Neuronal stem cell (in vitro differentiated cells): ENCODE results near the gene TMTC2.

Experiments used
- DNase-seq: peaks from one replicate; pipeline ENCODE4 v3.0.0-alpha.2; 2013; ENCODE audit warnings: low spot score
- H2AFZ ChIP-seq: one replicate; pipeline ENCODE4 v1.6.1; 2013; ENCODE audit warnings: mild to moderate bottlenecking, low read length, inconsistent platforms
- H2AK5ac ChIP-seq: 2 replicates; pipeline ENCODE4 v1.6.1; 2013; ENCODE audit warnings: low read depth, mild to moderate bottlenecking, inconsistent platforms, low read length, moderate library complexity, mixed read lengths
- H2BK120ac ChIP-seq: 2 replicates; pipeline ENCODE4 v1.6.1; 2013; ENCODE audit warnings: low read depth, mild to moderate bottlenecking, inconsistent platforms, low read length, moderate library complexity, mixed read lengths
- H2BK12ac ChIP-seq: one replicate; pipeline ENCODE4 v1.6.1; 2013; ENCODE audit warnings: low read length, inconsistent platforms
- H2BK15ac ChIP-seq: 2 replicates; pipeline ENCODE4 v1.6.1; 2013; ENCODE audit warnings: mild to moderate bottlenecking, low read length, inconsistent platforms, mixed read lengths
- H2BK5ac ChIP-seq: one replicate; pipeline ENCODE4 v1.6.1; 2013; ENCODE audit warnings: inconsistent platforms, mild to moderate bottlenecking, low read length, moderate library complexity
- H3K14ac ChIP-seq: one replicate; pipeline ENCODE4 v1.6.1; 2013; ENCODE audit warnings: low read length, inconsistent platforms
- H3K18ac ChIP-seq: 2 replicates; pipeline ENCODE4 v1.6.1; 2013; ENCODE audit warnings: low read length, inconsistent platforms
- H3K23ac ChIP-seq: 2 replicates; pipeline ENCODE4 v1.6.1; 2013; ENCODE audit warnings: low read depth, mild to moderate bottlenecking, mixed read lengths, low read length, inconsistent platforms; ENCODE audit not compliant: poor library complexity
- H3K27ac ChIP-seq: replicated peaks from 3 replicates; pipeline ENCODE4 v1.5.1; 2013; ENCODE audit warnings: low read length, inconsistent platforms
- H3K27me3 ChIP-seq, 3 experiments: 2 replicates each; pipeline ENCODE4 v1.6.1; 2013; ENCODE audit warnings: low read length in 3 of 3, mild to moderate bottlenecking in 2 of 3, inconsistent platforms in 1 of 3, low read depth in 1 of 3, mixed read lengths in 1 of 3, moderate library complexity in 1 of 3; ENCODE audit not compliant: control insufficient read depth in 3 of 3, insufficient read depth in 3 of 3
- H3K36me3 ChIP-seq, 2 donors: replicated peaks in 1 of 2; 2 replicates each; pipeline ENCODE4 v1.6.1; 2013; ENCODE audit warnings: low read length in 2 of 2; ENCODE audit not compliant: control insufficient read depth in 2 of 2, insufficient read depth in 2 of 2
- H3K4ac ChIP-seq: 2 replicates; pipeline ENCODE4 v1.6.1; 2013; ENCODE audit warnings: inconsistent platforms, mild to moderate bottlenecking, low read length, moderate library complexity
- H3K4me1 ChIP-seq, 2 donors: 1 replicate in 1 of 2; 2 replicates in 1 of 2; pipeline ENCODE4 v1.6.1; 2013; ENCODE audit warnings: low read length in 2 of 2, low read depth in 1 of 2; ENCODE audit not compliant: control insufficient read depth in 2 of 2, insufficient read depth in 1 of 2
- H3K4me2 ChIP-seq: one replicate; pipeline ENCODE4 v1.6.1; 2013; ENCODE audit warnings: mild to moderate bottlenecking, low read length, inconsistent platforms; ENCODE audit not compliant: insufficient read depth, poor library complexity, severe bottlenecking
- H3K4me3 ChIP-seq, 2 donors: 2 replicates each; pipeline ENCODE4 v1.5.1; 2013; ENCODE audit warnings: low read length in 2 of 2, mild to moderate bottlenecking in 2 of 2, inconsistent platforms in 1 of 2, moderate library complexity in 1 of 2
- H3K79me1 ChIP-seq: one replicate; pipeline ENCODE4 v1.6.1; 2013; ENCODE audit warnings: low read depth, mild to moderate bottlenecking, inconsistent platforms, low read length, moderate library complexity
- H3K9ac ChIP-seq: one replicate; pipeline ENCODE4 v1.6.1; 2013; ENCODE audit warnings: mild to moderate bottlenecking, low read depth, low read length, inconsistent platforms; ENCODE audit not compliant: poor library complexity
- H3K9me3 ChIP-seq, 2 donors: replicated peaks in 1 of 2; 2 replicates each; pipeline versions ENCODE3 to v1.6.1; 2013; ENCODE audit warnings: low read length in 2 of 2, mild to moderate bottlenecking in 2 of 2, inconsistent platforms in 1 of 2, low read depth in 1 of 2, mixed read lengths in 1 of 2, moderate library complexity in 1 of 2; ENCODE audit not compliant: control insufficient read depth in 2 of 2, insufficient read depth in 1 of 2
- H4K8ac ChIP-seq: one replicate; pipeline ENCODE4 v1.6.1; 2013; ENCODE audit warnings: low read depth, mild to moderate bottlenecking, inconsistent platforms, low read length, moderate library complexity
- H4K91ac ChIP-seq: one replicate; pipeline ENCODE4 v1.6.1; 2013; ENCODE audit warnings: low read length, low read depth, mild to moderate bottlenecking, inconsistent platforms; ENCODE audit not compliant: poor library complexity
- WGBS, 2 donors: extraction: QIAGEN DNeasy Blood & Tissue Kit; methylation state at CpG; one replicate each; pipeline ENCODE4 v1.1.7; 2013; ENCODE audit warnings: missing lambda C conversion rate in 2 of 2, mixed read lengths in 1 of 2; ENCODE audit not compliant: insufficient read length in 2 of 2, insufficient replicate concordance in 1 of 2; ENCODE audit errors: extremely low coverage in 2 of 2; 5-methylcytosine and 5-hydroxymethylcytosine counted together

The TMTC2 gene

GRCh38 chr12:82950356-82950755 lies 263.6 kb downstream of the TMTC2 start:
- Histone ChIP-seq H4K91ac (no peak overlapping the region), H2AFZ (no peak overlapping the region), H3K9ac (no peak overlapping the region), H3K14ac (no peak overlapping the region), H3K4me3 (no peak overlapping the region), H3K36me3 (no peaks in the 10 kb centered on the region), H2BK12ac (no peak overlapping the region), H3K23ac (no peak overlapping the region), H3K18ac (no peak overlapping the region), H3K4ac (no peak overlapping the region), H3K27ac (no peak overlapping the region), H2BK15ac (no peak overlapping the region), H3K4me2 (no peak overlapping the region), H4K8ac (no peak overlapping the region), H2BK120ac (no peak overlapping the region), H2BK5ac (no peak overlapping the region), H3K9me3 (no peaks in the 10 kb centered on the region), H2AK5ac (no peak overlapping the region), H3K27me3 (no peaks in the 10 kb centered on the region), H3K79me1 (no peaks in the 10 kb centered on the region), H3K4me1 (peaks cover 2 to 11% of the 10 kb centered on the region in 2 donors)
- no CpG with 5 or more reads among the region's 2 CpGs for WGBS, 2 donors
- DNase-seq: no peak

DNA sequence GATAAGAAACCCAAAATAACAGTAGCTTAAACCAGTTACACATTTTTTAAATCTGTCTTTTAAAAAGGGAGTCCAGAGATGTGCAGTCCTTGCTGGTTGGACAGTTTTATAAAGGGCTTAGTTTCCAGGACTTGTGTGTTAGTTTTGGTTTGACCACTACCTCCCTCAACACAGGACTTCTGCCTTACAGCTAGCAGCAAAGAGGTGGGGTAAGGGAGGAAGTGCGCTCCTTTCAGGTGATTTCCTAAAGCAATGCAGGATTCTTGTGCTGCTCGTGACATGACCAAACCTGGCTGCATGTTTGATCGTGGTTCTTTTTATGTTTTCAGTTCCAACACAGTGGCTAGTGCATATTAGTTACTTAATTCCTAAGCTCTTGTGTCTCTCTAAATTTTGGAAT lies 266.2 kb downstream of the TMTC2 start:
- H2BK15ac ChIP-seq: no peak overlapping the region
- no peak overlapping the region for H3K23ac ChIP-seq
- H2BK120ac ChIP-seq: no peak overlapping the region
- no peaks in the 10 kb centered on the region for H3K27me3 ChIP-seq
- peaks cover 2 to 11% of the 10 kb centered on the region in 2 donors for H3K4me1 ChIP-seq
- no peaks in the 10 kb centered on the region for H3K36me3 ChIP-seq
- H3K9ac ChIP-seq: no peak overlapping the region
- H3K79me1 ChIP-seq: no peaks in the 10 kb centered on the region
- peaks cover 0 to 3% of the 10 kb centered on the region in 2 donors for H3K9me3 ChIP-seq
- no peak overlapping the region for H2AFZ ChIP-seq
- no peak overlapping the region for H2BK5ac ChIP-seq
- no peak overlapping the region for H4K8ac ChIP-seq
- DNase-seq: no peak
- no peak overlapping the region for H3K4ac ChIP-seq
- H3K27ac ChIP-seq: no peak overlapping the region
- H2AK5ac ChIP-seq: no peak overlapping the region
- no peak overlapping the region for H4K91ac ChIP-seq
- no CpG with 5 or more reads among the region's 3 CpGs for WGBS, 2 donors
- no peak overlapping the region for H3K4me2 ChIP-seq
- no peak overlapping the region for H3K14ac ChIP-seq
- no peak overlapping the region for H3K4me3 ChIP-seq
- no peak overlapping the region for H2BK12ac ChIP-seq
- no peak overlapping the region for H3K18ac ChIP-seq

GRCh38 chr12:82953397-82953796 lies 266.7 kb downstream of the TMTC2 start:
- Histone ChIP-seq H3K4me3 (no peak overlapping the region), H3K4me1 (peaks cover 2 to 11% of the 10 kb centered on the region in 2 donors), H3K23ac (no peak overlapping the region), H2BK15ac (no peak overlapping the region), H4K8ac (no peak overlapping the region), H3K27me3 (no peaks in the 10 kb centered on the region), H4K91ac (no peak overlapping the region), H3K36me3 (no peaks in the 10 kb centered on the region), H3K4me2 (no peak overlapping the region), H2AFZ (no peak overlapping the region), H3K79me1 (no peaks in the 10 kb centered on the region), H3K4ac (no peak overlapping the region), H3K9ac (no peak overlapping the region), H3K9me3 (peaks cover 0 to 5% of the 10 kb centered on the region in 2 donors), H2BK5ac (no peak overlapping the region), H3K14ac (no peak overlapping the region), H3K18ac (no peak overlapping the region), H2AK5ac (no peak overlapping the region), H2BK12ac (no peak overlapping the region), H3K27ac (no peak overlapping the region), H2BK120ac (no peak overlapping the region)
- WGBS, 2 donors: no CpG with 5 or more reads among the region's 1 CpG
- no peak for DNase-seq

DNA sequence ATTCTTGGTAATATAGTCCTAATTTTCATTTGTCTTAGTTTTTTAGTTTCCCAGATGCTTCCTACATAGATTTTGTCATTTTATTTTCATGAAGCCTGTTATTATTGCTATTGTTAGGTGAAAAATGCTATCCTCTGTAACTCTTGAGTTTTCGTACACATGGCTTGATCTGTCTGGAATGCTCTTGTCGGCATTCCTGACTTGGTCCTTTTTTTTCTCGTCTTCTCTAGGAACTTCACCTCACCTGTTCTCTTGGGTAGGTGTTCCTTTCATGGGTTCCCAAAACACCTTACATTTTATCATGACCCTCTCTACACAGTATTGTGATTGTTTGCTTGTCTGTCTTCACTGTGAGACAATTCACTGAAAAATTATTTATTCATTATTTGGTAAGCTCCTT lies 267.4 kb downstream of the TMTC2 start:
- H3K27me3 ChIP-seq: no peaks in the 10 kb centered on the region
- H3K4me1 ChIP-seq: peaks cover 2 to 11% of the 10 kb centered on the region in 2 donors
- H3K14ac ChIP-seq: no peak overlapping the region
- H3K4me3 ChIP-seq: no peak overlapping the region
- no peak overlapping the region for H2AK5ac ChIP-seq
- no peak overlapping the region for H3K23ac ChIP-seq
- H2BK5ac ChIP-seq: no peak overlapping the region
- no CpG with 5 or more reads among the region's 3 CpGs for WGBS, 2 donors
- no peak overlapping the region for H3K4ac ChIP-seq
- H2BK15ac ChIP-seq: no peak overlapping the region
- H3K36me3 ChIP-seq: no peaks in the 10 kb centered on the region
- no peak overlapping the region for H2BK120ac ChIP-seq
- no peak for DNase-seq
- H2BK12ac ChIP-seq: no peak overlapping the region
- H3K27ac ChIP-seq: no peak overlapping the region
- H4K8ac ChIP-seq: no peak overlapping the region
- no peak overlapping the region for H3K9ac ChIP-seq
- no peak overlapping the region for H3K18ac ChIP-seq
- no peak overlapping the region for H2AFZ ChIP-seq
- peaks cover 0 to 5% of the 10 kb centered on the region in 2 donors for H3K9me3 ChIP-seq
- H3K79me1 ChIP-seq: no peaks in the 10 kb centered on the region
- no peak overlapping the region for H3K4me2 ChIP-seq
- no peak overlapping the region for H4K91ac ChIP-seq
